NCI-H774 (cell line): ENCODE data around the gene BAX.
"Not testable (repeated sequence)": the region's sequence is repeated elsewhere in the genome, so short reads cannot be mapped to it uniquely, and the experiment has no call there.

Experiments
- DNase-seq: peaks from one replicate; lab custom pipeline; 2025; lab: John Stamatoyannopoulos, UW

The BAX gene

DNA sequence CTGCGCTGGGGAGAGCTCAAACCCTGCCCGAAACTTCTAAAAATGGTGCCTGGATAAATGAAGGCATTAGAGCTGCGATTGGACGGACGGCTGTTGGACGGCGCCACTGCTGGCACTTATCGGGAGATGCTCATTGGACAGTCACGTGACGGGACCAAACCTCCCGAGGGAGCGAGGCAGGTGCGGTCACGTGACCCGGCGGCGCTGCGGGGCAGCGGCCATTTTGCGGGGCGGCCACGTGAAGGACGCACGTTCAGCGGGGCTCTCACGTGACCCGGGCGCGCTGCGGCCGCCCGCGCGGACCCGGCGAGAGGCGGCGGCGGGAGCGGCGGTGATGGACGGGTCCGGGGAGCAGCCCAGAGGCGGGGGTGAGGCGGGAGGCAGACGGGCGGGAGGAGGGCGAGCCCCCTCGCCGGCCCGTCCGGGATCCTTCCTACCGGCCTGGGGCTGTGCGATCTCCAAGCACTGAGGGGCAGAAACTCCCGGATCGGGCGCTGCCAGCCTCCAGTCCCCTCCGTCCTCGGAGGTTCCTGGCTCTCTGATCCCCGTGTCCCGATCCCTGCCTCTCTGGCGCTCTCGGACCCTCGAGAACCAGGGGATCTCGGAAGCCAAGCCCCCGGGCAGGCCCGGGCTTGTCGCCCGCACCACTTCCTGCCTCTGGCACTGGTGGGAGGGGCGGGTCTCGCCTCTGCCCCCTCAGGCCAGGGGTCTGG lies at the start of gene BAX:
BAX (plus strand) TSS at position 281 of the 713 bp plus-strand sequence; CDS start at position 335, 54 bp downstream.
- DNase-seq = peak; percentile 97

GRCh38 chr19:48905664-48906063 lies 49.0 kb upstream of the BAX start:
- no peak for DNase-seq

DNA sequence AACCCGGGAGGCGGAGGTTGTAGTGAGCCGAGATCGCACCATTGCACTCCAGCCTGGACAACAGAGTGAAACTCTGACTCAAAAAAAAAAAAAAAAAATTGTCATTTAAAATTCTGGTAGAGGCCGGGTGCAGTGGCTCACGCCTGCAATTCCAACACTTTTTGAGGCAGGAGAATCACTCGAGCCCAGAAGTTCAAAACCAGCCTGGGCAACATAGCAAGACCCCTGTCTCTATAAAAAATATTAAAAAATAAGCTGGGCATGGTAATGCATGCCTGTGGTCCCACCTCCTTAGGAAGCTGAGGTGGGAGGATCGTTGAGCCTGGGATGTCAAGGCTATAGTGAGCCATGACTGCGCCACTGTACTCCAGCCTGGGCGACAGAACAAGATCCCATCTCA lies 48.4 kb upstream of the BAX start:
- no peak for DNase-seq

DNA sequence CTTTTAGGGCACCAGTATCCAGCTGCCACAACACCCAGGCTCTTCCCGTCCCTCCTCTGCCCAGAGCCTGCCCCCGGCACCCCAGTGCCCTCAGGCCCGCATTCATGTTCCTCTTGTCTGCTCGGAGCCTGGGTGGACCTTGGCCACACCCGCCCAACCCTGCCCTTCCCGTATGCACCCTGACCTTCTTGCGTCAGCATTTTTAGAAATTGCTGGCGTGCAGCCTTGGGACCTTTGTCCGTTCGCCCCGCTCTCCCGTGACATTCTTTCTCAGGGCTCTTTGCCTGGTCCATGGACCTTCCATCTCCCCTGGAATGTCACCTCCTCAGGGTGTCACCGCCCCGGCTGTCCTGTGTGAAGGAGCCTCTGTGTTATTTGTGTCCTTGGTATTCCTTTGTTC lies 47.0 kb upstream of the BAX start:
- no peak for DNase-seq

DNA sequence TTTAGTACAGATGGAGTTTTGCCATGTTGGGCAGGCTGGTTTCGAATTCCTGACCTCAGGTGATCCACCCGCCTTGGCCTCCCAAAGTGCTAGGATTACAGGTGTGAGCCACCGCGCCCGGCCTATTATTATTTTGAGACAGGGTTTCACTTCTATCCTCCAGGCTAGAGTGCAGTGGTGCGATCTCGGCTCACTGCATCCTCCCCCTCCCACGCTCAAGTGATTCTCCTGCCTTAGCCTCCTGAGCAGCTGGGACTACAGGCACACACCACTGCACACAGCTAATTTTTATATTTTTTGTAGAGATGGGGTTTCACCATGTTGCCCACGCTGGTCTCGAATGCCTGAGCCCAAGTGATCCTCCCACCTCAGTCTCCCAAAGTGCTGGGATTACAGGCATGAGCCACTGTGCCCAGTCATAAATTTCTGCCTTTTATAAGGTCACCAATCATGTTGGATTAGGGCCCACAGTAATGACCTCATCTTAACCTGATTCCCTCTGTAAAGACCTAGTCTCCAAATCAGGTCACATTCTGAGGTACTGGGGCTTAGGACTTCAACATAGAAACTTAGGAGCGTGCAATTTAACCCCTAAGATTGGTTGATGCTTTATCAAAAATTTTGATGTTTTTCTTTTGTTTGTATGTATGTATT lies 45.1 kb upstream of the BAX start:
- not testable (repeated sequence) for DNase-seq

DNA sequence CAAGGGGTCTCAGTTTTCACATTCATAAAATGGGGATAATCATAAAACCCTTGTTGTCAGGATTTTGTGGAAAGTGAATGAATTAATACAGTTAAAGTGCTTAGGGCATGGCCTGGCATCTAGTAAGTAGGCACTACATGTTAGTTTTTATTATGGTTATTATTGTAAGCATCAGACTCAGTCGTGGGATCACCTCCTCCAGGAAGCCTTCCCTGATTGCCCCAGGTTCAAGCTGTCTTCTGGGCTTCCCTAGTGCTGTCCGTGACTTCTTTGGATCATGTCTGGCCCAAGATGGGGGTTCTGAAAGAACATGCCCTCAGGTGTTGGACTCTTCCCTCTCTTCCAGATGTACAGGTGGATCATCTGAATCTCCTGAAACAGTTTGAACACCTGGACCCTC lies 43.9 kb upstream of the BAX start:
- no peak for DNase-seq

DNA sequence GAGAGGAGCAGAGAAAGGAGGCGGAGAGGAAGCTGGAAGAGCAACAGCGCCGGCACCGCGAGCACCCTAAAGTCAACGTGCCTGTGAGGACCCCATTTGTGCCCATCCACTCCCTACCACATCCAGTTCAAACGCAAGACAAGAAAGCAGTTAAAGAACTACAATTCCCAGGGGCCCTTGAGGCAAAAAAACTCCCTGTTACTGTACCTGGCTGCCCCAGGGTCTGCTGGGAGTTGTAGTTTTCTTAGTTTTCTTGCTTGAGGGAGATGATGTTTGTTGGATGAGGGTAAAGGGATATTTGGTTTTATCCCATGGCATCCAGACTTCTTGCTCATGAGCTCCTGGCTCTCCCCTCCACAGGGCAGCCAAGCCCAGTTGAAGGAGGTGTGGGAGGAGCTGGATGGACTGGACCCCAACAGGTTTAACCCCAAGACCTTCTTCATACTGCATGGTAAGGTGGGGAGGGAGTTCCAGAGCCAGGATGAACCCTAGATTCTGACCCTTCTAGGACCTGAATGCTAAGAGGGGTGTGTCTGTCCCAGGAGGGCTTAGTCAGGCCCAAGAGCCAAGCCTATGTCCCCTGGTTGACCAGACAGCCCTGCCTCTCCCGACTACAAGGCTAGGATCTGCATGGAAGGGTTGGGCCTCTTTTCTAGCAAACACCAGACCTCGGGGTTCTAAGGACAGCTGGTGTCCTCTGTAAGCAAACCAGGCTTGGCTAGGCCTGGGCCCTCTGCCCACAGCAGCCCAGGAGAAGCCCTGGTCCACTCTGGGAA lies 41.4 kb upstream of the BAX start:
- DNase-seq = no peak

DNA sequence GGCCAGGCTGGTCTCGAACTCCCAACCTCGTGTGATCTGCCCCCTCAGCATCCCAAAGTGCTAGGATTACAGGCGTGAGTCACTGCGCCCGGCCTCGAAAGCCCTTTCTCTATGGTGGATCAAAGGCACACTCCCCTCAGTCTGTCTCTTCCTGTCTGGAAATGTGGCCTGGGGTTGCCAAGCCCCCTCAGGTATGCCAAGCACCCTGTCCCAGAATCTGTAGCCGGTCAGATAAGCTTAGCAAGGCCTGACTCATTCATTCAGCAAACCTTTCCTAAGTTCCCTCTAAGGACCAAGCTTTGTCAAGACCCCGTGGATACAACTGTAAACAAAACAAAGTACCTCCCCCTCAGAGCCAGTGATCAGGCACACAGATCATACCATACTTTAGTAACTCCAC lies 40.5 kb upstream of the BAX start:
- no peak for DNase-seq

DNA sequence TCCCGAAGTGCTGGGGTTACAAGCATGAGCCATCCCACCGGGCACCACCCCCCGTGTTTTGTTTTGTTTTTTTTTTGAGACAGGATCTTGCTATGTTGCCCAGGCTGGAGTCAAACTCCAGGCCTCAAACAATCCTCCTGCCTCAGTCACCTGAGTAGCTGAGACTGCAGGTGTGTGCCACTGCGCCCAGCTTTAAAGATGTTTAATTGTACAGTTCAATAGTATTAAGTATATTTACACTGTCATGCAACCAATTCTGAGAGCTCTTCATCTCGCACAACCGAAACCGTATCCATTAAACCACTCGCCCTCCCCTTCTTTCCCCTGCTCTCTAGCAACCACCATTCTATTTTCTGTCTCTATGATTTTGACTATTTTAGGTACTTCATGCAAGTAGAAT lies 38.9 kb upstream of the BAX start:
- peak; percentile 60 for DNase-seq

DNA sequence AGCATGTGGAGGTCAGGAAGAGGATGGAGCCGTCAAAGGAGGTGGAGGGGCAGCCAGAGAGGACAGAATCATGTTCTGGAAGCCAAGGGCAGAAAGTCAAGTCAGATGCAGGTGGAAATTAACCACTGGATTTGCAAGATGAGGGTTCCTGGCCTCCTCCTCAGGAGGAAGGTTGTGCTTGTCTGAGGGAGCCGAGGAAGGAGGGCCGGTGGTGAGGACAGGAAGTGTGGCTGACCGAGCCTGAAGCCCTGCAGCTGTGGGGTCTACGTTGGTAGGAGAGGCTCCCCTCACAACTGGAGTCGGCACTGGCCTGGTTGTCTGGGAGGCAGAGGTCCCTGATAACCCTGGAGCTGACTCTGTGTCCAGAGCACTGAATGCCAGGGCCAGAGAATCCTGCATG lies 36.6 kb upstream of the BAX start:
- no peak for DNase-seq

GRCh38 chr19:48918801-48919247 lies 35.9 kb upstream of the BAX start:
- DNase-seq = no peak

DNA sequence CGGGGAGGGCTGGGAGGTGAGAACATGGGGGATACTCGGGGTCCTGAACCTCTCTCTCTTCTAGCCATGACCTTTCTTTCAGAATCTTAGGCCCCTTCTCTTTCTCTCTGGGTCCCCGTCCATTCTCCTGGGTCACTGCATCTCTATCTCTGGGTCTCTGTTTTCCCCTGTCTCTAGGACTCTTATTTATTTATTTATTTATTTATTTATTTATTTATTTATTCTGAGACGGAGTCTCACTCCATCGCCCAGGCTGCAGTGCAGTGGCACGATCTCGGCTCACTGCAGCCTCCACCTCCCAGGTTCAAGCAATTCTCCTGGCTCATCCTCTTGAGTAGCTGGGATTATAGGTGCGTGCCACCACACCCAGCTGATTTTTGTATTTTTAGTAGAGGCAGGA lies 35.4 kb upstream of the BAX start:
- not testable (repeated sequence) for DNase-seq

GRCh38 chr19:48920949-48921348 lies 33.7 kb upstream of the BAX start:
- no peak for DNase-seq

DNA sequence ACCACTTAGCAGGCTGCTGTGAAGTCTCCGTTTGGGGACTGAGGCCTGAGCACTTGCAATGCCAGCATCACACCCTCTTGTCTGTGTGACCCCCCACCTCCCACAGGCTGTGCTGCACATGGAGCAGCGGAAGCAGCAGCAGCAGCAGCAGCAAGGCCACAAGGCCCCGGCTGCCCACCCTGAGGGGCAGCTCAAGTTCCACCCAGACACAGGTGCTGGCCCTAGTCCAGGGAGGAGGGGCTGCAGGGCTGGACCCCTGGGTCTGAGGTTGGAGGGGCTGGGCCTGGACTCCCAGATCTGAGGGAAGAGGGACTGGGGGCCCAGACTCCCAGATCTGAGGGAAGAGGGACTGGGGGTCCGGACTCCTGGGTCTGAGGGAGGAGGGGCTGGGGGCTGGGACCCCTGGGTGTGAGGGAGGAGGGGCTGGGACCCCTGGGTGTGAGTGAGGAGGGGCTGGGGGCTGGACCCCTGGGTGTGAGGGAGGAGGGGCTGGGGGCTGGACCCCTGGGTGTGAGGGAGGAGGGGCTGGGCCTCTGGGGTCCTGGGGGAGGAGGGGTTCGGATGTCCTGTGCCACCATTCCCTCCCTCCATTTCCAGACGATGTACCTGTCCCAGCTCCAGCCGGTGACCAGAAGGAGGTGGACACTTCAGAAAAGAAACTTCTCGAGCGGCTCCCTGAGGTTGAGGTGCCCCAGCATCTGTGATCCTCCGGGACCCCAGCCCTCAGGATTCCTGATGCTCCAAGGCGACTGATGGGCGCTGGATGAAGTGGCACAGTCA lies 32.8 kb upstream of the BAX start:
- no peak for DNase-seq

DNA sequence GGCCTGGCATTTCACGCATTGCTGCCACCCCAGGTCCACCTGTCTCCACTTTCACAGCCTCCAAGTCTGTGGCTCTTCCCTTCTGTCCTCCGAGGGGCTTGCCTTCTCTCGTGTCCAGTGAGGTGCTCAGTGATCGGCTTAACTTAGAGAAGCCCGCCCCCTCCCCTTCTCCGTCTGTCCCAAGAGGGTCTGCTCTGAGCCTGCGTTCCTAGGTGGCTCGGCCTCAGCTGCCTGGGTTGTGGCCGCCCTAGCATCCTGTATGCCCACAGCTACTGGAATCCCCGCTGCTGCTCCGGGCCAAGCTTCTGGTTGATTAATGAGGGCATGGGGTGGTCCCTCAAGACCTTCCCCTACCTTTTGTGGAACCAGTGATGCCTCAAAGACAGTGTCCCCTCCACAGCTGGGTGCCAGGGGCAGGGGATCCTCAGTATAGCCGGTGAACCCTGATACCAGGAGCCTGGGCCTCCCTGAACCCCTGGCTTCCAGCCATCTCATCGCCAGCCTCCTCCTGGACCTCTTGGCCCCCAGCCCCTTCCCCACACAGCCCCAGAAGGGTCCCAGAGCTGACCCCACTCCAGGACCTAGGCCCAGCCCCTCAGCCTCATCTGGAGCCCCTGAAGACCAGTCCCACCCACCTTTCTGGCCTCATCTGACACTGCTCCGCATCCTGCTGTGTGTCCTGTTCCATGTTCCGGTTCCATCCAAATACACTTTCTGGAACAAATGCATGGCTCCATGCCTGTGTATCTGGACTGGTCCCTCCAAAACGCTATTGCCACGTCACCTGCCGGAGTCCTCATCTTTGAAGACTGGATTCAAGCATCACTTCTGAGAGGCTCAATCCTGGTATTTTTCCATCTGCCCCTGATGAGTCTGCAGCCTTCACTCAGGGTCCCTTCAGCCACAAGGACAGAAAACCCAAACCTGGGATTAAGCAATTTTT lies 31.9 kb upstream of the BAX start:
- DNase-seq = no peak

DNA sequence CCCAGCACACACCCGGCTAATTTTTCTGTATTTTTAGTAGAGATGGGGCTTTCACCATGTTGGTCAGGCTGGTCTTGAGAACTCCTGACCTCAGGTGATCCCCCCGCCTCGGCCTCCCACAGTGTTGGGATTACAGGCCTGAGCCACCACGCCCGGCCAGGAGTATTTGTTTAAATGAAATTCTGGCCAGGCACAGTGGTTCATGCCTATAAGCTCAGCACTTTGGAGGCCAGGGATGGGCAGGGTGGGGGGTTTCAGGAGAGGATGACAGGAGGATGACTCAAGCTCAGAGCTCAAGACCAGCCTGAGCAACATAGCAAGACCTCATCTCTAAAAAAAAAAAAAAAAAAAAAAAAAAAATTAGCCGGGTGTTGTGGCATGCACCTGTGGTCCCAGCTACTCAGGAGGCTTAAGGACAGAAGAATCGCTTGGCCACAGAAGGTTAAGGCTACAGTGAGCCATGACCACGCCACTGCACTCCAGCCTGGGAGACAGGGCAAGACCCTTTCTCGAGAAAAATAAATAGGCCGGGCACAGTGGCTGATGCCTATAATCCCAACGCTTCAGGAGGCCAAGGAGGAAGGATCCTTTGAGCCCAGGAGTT lies 29.3 kb upstream of the BAX start:
- DNase-seq = no peak

GRCh38 chr19:48925890-48926289 lies 28.8 kb upstream of the BAX start:
- DNase-seq = not testable (repeated sequence)

DNA sequence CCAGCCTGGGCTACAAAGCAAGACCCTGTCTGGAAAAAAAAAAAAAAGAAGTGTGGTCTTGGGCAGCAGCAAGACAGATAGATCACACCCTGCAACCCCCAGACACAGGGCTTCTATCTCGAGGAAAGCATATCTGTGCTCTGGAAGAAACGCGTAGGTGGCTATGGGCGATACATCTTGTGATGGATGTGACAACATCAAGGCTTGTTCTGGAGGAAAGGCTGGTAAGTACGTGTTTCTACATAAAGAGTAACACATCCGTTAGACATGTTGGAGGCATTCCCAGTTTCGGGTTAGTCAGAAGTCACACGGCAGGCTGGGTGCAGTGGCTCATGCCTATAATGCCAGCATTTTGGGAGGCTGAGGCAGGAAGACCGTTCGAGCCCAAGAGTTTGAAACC lies 27.8 kb upstream of the BAX start:
- no peak for DNase-seq

GRCh38 chr19:48927692-48928091 lies 27.0 kb upstream of the BAX start:
- not testable (repeated sequence) for DNase-seq

- no peak for DNase-seq
Measured at GRCh38 chr19:48928164-48929025, 26.3 kb upstream of the BAX start.
